Adrenal gland (tissue), 5 donors: ENCODE measurements around the gene CCNY.

Experiments
- POLR2A ChIP-seq, 2 donors: fragments of 450-650 bp; IDR thresholded peaks; one replicate each; pipeline ENCODE4 v1.6.1; 2017; ENCODE audit warnings: antibody characterized with exemption in 2 of 2, mild to moderate bottlenecking in 2 of 2, moderate library complexity in 1 of 2
- TF ChIP-seq, protein P1 (sequence below), 6 experiments: fragments of 450-650 bp in 4 of 6; fragments of 200-600 bp in 2 of 6; sonication (generic) in 1 of 6; IDR thresholded peaks; 1 replicate in 5 of 6; 2 replicates in 1 of 6; pipeline versions ENCODE4 v1.5.1 to v1.8.0; 2016 to 2021; ENCODE audit warnings: antibody characterized with exemption in 6 of 6, mild to moderate bottlenecking in 2 of 6, moderate library complexity in 1 of 6
- donor health status: DM: no; HTN: no; CAD: no.

DNA sequence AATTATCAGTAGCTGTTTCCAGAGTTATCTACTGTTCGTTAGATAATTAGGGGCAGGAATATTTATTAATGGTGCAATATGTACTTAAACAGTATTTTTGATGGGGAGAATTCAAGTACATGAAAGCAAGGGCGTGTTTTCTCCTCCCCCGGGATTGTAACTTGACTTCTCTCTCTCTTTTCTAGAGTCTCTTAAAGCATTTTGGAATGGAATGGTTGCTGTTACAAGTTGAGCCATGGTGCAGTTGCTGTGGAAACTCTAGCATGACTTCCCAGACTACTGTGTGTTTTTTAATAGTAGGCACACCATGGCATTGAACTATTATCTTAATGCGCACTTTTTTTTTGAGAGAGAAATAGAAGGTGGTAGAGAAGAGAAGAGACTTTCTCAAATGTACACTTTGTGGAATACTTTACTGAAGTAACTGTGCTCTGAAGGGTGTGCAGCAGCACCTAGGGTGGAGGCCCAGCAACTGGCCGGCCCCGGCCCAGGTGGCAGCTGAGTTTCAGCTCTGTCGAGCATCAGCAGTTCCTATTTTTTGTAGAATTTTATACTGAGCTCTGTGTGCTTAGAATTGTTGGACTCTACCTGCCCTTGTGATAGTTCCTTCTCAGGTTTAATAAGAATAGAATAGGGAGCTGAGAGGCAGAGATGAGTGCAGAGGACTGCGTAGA is 64.4 kb downstream of the CCNY start:
- TF ChIP-seq, protein P1, sequence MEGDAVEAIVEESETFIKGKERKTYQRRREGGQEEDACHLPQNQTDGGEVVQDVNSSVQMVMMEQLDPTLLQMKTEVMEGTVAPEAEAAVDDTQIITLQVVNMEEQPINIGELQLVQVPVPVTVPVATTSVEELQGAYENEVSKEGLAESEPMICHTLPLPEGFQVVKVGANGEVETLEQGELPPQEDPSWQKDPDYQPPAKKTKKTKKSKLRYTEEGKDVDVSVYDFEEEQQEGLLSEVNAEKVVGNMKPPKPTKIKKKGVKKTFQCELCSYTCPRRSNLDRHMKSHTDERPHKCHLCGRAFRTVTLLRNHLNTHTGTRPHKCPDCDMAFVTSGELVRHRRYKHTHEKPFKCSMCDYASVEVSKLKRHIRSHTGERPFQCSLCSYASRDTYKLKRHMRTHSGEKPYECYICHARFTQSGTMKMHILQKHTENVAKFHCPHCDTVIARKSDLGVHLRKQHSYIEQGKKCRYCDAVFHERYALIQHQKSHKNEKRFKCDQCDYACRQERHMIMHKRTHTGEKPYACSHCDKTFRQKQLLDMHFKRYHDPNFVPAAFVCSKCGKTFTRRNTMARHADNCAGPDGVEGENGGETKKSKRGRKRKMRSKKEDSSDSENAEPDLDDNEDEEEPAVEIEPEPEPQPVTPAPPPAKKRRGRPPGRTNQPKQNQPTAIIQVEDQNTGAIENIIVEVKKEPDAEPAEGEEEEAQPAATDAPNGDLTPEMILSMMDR (IDR thresholded peaks at IDR 0.05) = no peak
- TF ChIP-seq POLR2A (IDR thresholded peaks at IDR 0.05) = no peak
